HG02970 (cell line): ENCODE measurements around the gene NAP1L4.

Experiments
- ATAC-seq: cut with Tn5 transposase; IDR thresholded peaks from one replicate; pipeline ENCODE4 v1.9.1; 2021; ENCODE audit warnings: mild to moderate bottlenecking, moderate library complexity, moderate number of reproducible peaks; ENCODE audit not compliant: unreplicated experiment, low FRiP score

The NAP1L4 gene

GRCh38 chr11:2896047-2896446 lies 96.1 kb downstream of the NAP1L4 start:
- ATAC-seq: no peak
